Measurements from ENCODE around the gene CCNL2.
A peak's percentile ranks its signal among the peaks of the same experiment; 100 is the strongest.

The CCNL2 gene

GRCh38 chr1:1360506-1361169 lies 38.5 kb downstream of the CCNL2 start:
- H3K4me3 ChIP-seq (ENCODE audit: low read depth, low read length) = no peak overlapping the region
- TF ChIP-seq, protein P1, sequence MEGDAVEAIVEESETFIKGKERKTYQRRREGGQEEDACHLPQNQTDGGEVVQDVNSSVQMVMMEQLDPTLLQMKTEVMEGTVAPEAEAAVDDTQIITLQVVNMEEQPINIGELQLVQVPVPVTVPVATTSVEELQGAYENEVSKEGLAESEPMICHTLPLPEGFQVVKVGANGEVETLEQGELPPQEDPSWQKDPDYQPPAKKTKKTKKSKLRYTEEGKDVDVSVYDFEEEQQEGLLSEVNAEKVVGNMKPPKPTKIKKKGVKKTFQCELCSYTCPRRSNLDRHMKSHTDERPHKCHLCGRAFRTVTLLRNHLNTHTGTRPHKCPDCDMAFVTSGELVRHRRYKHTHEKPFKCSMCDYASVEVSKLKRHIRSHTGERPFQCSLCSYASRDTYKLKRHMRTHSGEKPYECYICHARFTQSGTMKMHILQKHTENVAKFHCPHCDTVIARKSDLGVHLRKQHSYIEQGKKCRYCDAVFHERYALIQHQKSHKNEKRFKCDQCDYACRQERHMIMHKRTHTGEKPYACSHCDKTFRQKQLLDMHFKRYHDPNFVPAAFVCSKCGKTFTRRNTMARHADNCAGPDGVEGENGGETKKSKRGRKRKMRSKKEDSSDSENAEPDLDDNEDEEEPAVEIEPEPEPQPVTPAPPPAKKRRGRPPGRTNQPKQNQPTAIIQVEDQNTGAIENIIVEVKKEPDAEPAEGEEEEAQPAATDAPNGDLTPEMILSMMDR (IDR thresholded peaks at IDR 0.05; ENCODE audit: low read depth, low read length) = no peak
- DNase-seq (ENCODE audit: low read depth, low spot score) = peak; percentile 92
- in situ Hi-C loops (cut with HindIII; ENCODE audit: low sequenced_read_pairs) = no loop called here

DNA sequence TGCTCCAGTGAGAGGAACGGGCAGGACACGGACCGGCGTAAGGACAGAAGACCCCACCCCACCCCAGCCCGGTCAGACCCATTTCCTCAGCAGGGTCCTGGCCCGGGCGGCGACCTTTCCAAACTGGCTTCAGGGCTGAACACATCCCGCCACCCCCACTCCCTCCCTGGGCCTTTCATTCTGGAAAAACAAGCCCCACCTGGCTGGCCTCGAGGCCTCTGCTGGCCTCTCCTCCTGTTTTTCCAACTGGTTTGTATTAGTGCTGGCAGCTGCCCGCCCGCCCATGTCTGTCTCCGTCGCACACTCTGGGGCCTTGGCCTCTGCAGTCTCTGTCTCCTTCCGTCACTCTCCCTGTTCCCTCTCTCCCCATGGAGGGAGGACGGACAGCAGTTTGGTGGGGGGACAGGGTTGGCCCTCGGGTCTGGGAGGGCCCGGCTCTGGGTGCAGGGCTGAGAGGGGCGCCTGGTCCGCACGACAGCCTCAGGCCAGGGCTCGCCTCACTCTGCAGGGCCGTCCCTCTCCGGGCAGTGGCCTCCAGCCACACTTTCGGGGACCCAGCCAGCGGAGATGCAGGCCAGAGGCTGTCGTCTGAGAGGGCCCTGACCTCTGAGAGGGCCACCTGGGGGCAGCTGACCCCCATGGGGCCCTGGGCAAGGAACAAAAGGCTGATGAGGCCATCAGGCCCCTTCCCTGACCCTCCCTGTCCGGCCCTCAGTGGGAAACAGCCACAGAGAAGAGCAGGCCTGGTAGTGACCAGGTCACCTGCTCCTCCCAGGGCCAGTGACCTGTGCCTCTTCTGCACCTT lies 39.3 kb downstream of the CCNL2 start:
- TF ChIP-seq, protein P1 (IDR thresholded peaks at IDR 0.05; ENCODE audit: low read depth, low read length) = no peak

DNA sequence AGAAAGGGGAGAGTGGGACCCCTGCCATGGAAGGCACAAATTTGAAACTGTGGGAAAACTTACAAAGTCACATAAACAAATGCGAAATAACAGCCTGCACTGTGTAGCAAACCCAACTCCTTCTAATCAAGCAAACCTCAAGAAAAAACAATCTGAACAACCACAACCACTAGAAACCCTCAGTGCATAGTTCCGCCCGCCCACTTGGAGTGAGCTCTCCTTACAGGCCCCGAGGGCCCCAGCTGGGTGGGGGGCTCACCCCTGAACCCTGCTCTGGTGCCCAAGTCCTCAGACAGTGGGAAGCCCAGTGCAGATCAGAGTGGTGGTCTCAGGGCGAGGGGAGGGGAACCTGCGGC lies 39.8 kb downstream of the CCNL2 start:
- TF ChIP-seq, protein P1 (IDR thresholded peaks at IDR 0.05; ENCODE audit: low read depth, low read length) = no peak
- no peak overlapping the region for H3K4me3 ChIP-seq (ENCODE audit: low read depth, low read length)
- in situ Hi-C loops (cut with HindIII; ENCODE audit: low sequenced_read_pairs) = no loop called here

More for the DNA sequence above, 39.3 kb downstream of the CCNL2 start:
- H3K4me3 ChIP-seq (ENCODE audit: low read depth, low read length) = no peak overlapping the region
- peak; percentile 80 for DNase-seq (ENCODE audit: low read depth, low spot score)
- in situ Hi-C loops (cut with HindIII; ENCODE audit: low sequenced_read_pairs) = no loop called here

DNA sequence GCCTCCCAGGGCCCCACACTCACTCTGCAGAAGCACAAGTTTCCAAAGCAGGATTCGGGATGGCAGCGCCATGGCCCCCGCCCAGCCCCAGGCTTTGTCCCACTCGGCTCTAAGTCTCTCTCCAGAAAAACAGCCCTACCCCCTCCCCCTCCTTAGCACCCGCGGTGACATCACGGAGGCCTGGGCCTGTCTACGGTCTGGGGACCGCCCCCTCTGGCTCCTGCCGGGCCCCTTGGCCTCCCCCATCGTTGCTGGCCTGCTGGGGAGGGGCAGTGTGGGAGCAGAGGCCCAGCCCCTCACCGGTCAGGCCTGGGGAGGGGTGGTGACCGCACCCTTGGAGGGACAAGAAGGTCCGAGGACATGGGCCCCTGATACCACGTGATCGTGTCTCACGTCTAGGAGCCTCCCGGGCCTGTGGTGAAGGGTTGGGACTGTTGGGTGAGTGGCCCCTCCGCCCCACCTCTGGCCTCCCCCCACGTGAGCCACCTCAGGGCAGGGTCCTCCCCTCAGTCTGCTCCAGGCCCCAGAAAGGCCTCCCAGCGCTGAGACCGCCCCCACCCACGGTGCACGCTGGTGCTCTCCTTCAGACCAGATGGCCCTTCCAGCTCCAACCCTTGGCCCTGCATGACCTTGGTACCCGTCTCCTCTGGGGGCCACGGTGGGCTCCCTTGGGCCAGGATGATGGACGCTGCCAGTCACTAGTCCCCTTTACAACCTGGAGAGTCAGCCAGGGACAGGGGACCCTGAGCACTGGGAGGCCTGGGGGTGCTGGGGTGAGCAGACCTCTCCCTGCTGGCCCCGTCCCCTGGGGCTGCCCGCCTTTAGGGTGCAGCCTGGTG lies 40.5 kb downstream of the CCNL2 start, which contains the start of gene MXRA8:
Gene MXRA8 (minus strand): TSS at position 123 of the 839 bp plus-strand sequence. CDS start 51 bp downstream, at position 72.
- TF ChIP-seq, protein P1 (IDR thresholded peaks at IDR 0.05; ENCODE audit: low read depth, low read length) = no peak
- peak; percentile 87 for DNase-seq (ENCODE audit: low read depth, low spot score)
- H3K4me3 ChIP-seq (ENCODE audit: low read depth, low read length) = peak within 1 kb of the TSS; percentile 77
- in situ Hi-C loops (cut with HindIII; ENCODE audit: low sequenced_read_pairs) = no loop called here

More for the DNA sequence above, 39.8 kb downstream of the CCNL2 start:
- peak; percentile 83 for DNase-seq (ENCODE audit: low read depth, low spot score)

- no peak for DNase-seq (ENCODE audit: low read depth, low spot score)
- TF ChIP-seq, protein P1 (IDR thresholded peaks at IDR 0.05; ENCODE audit: low read depth, low read length) = no peak
- in situ Hi-C loops (cut with HindIII; ENCODE audit: low sequenced_read_pairs) = no loop called here
- H3K4me3 ChIP-seq (ENCODE audit: low read depth, low read length) = peak overlapping the region; percentile 77
Measured at GRCh38 chr1:1357871-1358432, 41.2 kb downstream of the CCNL2 start.
